Ishikawa (cell line): ENCODE results near the gene COX4I1.

Source experiments
- CEBPB ChIP-seq: IDR thresholded peaks from 2 replicates; pipeline ENCODE4 v1.6.1; 2012
- CREB1 ChIP-seq: IDR thresholded peaks from 2 replicates; pipeline ENCODE4 v1.6.1; 2012; ENCODE audit warnings: low read depth
- EGR1 ChIP-seq: IDR thresholded peaks from 2 replicates; pipeline ENCODE4 v1.6.1; 2012
- EP300 ChIP-seq: IDR thresholded peaks from 2 replicates; pipeline ENCODE4 v1.6.1; 2012; ENCODE audit warnings: borderline replicate concordance
- FOXM1 ChIP-seq: IDR thresholded peaks from 2 replicates; pipeline ENCODE4 v1.6.1; 2012; ENCODE audit warnings: low read depth, borderline replicate concordance
- MAX ChIP-seq: IDR thresholded peaks from 2 replicates; pipeline ENCODE4 v1.6.1; 2012
- NFIC ChIP-seq: IDR thresholded peaks from 2 replicates; pipeline ENCODE4 v1.6.1; 2012
- RAD21 ChIP-seq: IDR thresholded peaks from 2 replicates; pipeline ENCODE4 v1.6.1; 2012; ENCODE audit warnings: low read depth
- REST ChIP-seq: IDR thresholded peaks from 2 replicates; pipeline ENCODE4 v1.6.1; 2012; ENCODE audit warnings: low read depth, mild to moderate bottlenecking
- TAF1 ChIP-seq: IDR thresholded peaks from 2 replicates; pipeline ENCODE4 v1.6.1; 2012; ENCODE audit warnings: low read depth, mild to moderate bottlenecking
- TCF12 ChIP-seq: IDR thresholded peaks from 2 replicates; pipeline ENCODE4 v1.6.1; 2012; ENCODE audit warnings: low read depth
- TEAD4 ChIP-seq: IDR thresholded peaks from 2 replicates; pipeline ENCODE4 v1.6.1; 2012
- USF1 ChIP-seq: IDR thresholded peaks from 2 replicates; pipeline ENCODE4 v1.6.1; 2012

GRCh38 chr16:85784813-85785212 lies 14.7 kb upstream of the COX4I1 start:
- TF ChIP-seq TAF1 (no peak), EP300 (no peak), CREB1 (no peak), TCF12 (no peak), NFIC (no peak), RAD21 (no peak), REST (no peak), FOXM1 (no peak), CEBPB (no peak), MAX (no peak), TEAD4 (no peak), EGR1 (no peak), USF1 (no peak)
